Measurements from ENCODE around the gene SART1.
"Not testable (repeated sequence)": the region's sequence is repeated elsewhere in the genome, so short reads cannot be mapped to it uniquely, and the experiment has no call there.

The SART1 gene

GRCh38 chr11:66008468-66009101 lies 47.1 kb downstream of the SART1 start:
- no peak for TF ChIP-seq CTCF (conservative IDR thresholded peaks at IDR 0.05; ENCODE audit: control insufficient read depth, insufficient read depth, low read depth, low read length)
- DNase-seq (ENCODE audit: low read depth): no peak

GRCh38 chr11:66010036-66010435 lies 48.5 kb downstream of the SART1 start:
- H3K4me3 ChIP-seq (ENCODE audit: control insufficient read depth, low read depth, low read length); DNase-seq (ENCODE audit: low read depth): not testable (repeated sequence)

More at GRCh38 chr11:66008468-66009101, 47.1 kb downstream of the SART1 start:
- H3K4me3 ChIP-seq (ENCODE audit: control insufficient read depth, low read depth, low read length): no peak overlapping the region

- H3K4me3 ChIP-seq (ENCODE audit: control insufficient read depth, low read depth, low read length): no peak overlapping the region
- no peak for TF ChIP-seq CTCF (conservative IDR thresholded peaks at IDR 0.05; ENCODE audit: control insufficient read depth, insufficient read depth, low read depth, low read length)
- DNase-seq (ENCODE audit: low read depth): peak; percentile 62
These were observed 49.8 kb downstream of the SART1 start for GRCh38 chr11:66011239-66011784.

GRCh38 chr11:66011785-66012303 lies 50.3 kb downstream of the SART1 start, which contains the start of gene CST6:
TSS of gene CST6 (plus strand) at chr11:66012008. CDS start at chr11:66012045, 37 bp downstream.
- TF ChIP-seq CTCF (conservative IDR thresholded peaks at IDR 0.05; ENCODE audit: control insufficient read depth, insufficient read depth, low read depth, low read length): no peak
- H3K4me3 ChIP-seq (ENCODE audit: control insufficient read depth, low read depth, low read length): no peak within 1 kb of the TSS
- DNase-seq (ENCODE audit: low read depth): no peak

GRCh38 chr11:66012371-66012945 lies 50.9 kb downstream of the SART1 start:
- no peak for TF ChIP-seq CTCF (conservative IDR thresholded peaks at IDR 0.05; ENCODE audit: control insufficient read depth, insufficient read depth, low read depth, low read length)
- DNase-seq (ENCODE audit: low read depth): no peak
- H3K4me3 ChIP-seq (ENCODE audit: control insufficient read depth, low read depth, low read length): no peak overlapping the region

GRCh38 chr11:66012946-66013761 lies 51.6 kb downstream of the SART1 start:
- no peak overlapping the region for H3K4me3 ChIP-seq (ENCODE audit: control insufficient read depth, low read depth, low read length)
- TF ChIP-seq CTCF (conservative IDR thresholded peaks at IDR 0.05; ENCODE audit: control insufficient read depth, insufficient read depth, low read depth, low read length): no peak
- no peak for DNase-seq (ENCODE audit: low read depth)

- no peak for DNase-seq (ENCODE audit: low read depth)
- H3K4me3 ChIP-seq (ENCODE audit: control insufficient read depth, low read depth, low read length): no peak overlapping the region
- TF ChIP-seq CTCF (conservative IDR thresholded peaks at IDR 0.05; ENCODE audit: control insufficient read depth, insufficient read depth, low read depth, low read length): no peak
These were observed 52.2 kb downstream of the SART1 start for GRCh38 chr11:66013762-66014100.
